Fibroblast of mammary gland (primary cell): ENCODE measurements around the gene UNC79.

Experiments
- DNase-seq: peaks from one replicate; pipeline ENCODE4 v3.0.0-alpha.2; 2010; ENCODE audit warnings: low read depth
- H3K4me3 ChIP-seq: 2 replicates; pipeline ENCODE4 v1.5.1; 2011; ENCODE audit warnings: low read depth, mild to moderate bottlenecking, low read length, moderate library complexity; ENCODE audit not compliant: control insufficient read depth
- TF ChIP-seq, protein P1 (sequence below): conservative IDR thresholded peaks from 2 replicates; pipeline ENCODE4 v1.5.1; 2011; ENCODE audit warnings: low read depth, low read length, inconsistent platforms; ENCODE audit not compliant: control insufficient read depth, insufficient read depth

UNC79 gene

GRCh38 chr14:93736378-93737014, 305.8 kb downstream of the UNC79 start:
- TF ChIP-seq, protein P1, sequence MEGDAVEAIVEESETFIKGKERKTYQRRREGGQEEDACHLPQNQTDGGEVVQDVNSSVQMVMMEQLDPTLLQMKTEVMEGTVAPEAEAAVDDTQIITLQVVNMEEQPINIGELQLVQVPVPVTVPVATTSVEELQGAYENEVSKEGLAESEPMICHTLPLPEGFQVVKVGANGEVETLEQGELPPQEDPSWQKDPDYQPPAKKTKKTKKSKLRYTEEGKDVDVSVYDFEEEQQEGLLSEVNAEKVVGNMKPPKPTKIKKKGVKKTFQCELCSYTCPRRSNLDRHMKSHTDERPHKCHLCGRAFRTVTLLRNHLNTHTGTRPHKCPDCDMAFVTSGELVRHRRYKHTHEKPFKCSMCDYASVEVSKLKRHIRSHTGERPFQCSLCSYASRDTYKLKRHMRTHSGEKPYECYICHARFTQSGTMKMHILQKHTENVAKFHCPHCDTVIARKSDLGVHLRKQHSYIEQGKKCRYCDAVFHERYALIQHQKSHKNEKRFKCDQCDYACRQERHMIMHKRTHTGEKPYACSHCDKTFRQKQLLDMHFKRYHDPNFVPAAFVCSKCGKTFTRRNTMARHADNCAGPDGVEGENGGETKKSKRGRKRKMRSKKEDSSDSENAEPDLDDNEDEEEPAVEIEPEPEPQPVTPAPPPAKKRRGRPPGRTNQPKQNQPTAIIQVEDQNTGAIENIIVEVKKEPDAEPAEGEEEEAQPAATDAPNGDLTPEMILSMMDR: no peak
- DNase-seq: no peak
- no peak overlapping the region for H3K4me3 ChIP-seq

DNA sequence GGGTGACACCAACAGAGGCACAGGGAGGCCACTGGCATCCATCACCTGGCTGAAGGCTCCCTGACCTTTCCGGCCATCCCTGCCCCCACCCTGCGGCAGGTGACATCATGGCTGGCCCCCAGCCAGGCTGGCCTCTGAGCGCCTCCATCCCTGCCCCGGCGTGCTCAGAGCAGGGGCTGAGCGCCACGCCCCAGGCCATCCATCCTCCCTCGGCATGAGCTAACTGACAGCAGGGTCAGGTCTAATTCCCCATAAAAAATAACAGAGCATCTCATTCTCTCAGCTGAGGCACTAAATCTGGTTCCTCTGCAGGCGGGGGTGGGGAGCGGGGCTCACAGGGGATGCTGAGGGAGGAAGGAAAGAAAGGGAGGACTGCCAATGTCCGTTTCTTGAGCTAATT, 306.9 kb downstream of the UNC79 start:
- no peak for DNase-seq
- TF ChIP-seq, protein P1: no peak
- no peak overlapping the region for H3K4me3 ChIP-seq

GRCh38 chr14:93741556-93742230, 311.0 kb downstream of the UNC79 start:
- H3K4me3 ChIP-seq: no peak overlapping the region
- DNase-seq: no peak
- TF ChIP-seq, protein P1: no peak

- TF ChIP-seq, protein P1: no peak
- H3K4me3 ChIP-seq: no peak overlapping the region
- no peak for DNase-seq
Measured at GRCh38 chr14:93742761-93743160, 312.0 kb downstream of the UNC79 start.

GRCh38 chr14:93743270-93744060, 312.7 kb downstream of the UNC79 start:
- DNase-seq: no peak
- TF ChIP-seq, protein P1: no peak
- H3K4me3 ChIP-seq: no peak overlapping the region

DNA sequence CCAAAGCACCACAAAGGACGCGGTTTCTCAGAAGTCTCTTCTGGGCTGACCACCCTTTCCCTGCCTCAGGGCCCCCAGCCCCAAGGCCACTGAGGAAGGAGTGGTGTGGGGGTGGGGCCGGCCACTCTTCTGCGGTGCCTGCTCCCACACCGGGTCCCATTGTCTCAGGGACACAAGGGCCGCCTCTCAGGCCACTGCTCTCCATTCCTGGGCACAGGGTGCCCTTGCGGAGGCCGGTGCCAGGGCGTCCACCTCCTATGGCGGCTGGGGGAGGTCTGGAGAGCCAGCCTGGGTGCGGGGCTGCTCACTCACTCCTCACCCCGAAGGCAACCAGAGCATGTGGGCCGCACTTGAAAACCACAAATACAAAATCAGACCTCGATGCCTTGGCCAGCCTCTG, 313.4 kb downstream of the UNC79 start:
- TF ChIP-seq, protein P1: no peak
- H3K4me3 ChIP-seq: no peak overlapping the region
- DNase-seq: no peak
